ENCODE measurements around the gene THAP7.
A peak's percentile ranks its signal among the peaks of the same experiment; 100 is the strongest.

Gene THAP7

GRCh38 chr22:20989323-20990138 is 12.4 kb downstream of the THAP7 start:
- TF ChIP-seq POLR2A (IDR thresholded peaks at IDR 0.05; ENCODE audit: low read depth, low read length) = no peak
- no peak for DNase-seq (ENCODE audit: insufficient read length, low spot score)
- no peak for FAIRE-seq

GRCh38 chr22:20988573-20989322 is 13.2 kb downstream of the THAP7 start:
- no peak for TF ChIP-seq POLR2A (IDR thresholded peaks at IDR 0.05; ENCODE audit: low read depth, low read length)
- no peak for FAIRE-seq
- no peak for DNase-seq (ENCODE audit: insufficient read length, low spot score)

- FAIRE-seq (no peak), DNase-seq (ENCODE audit: insufficient read length, low spot score) (no peak)
- no peak for TF ChIP-seq POLR2A (IDR thresholded peaks at IDR 0.05; ENCODE audit: low read depth, low read length)
Observed at GRCh38 chr22:20987375-20987774, 14.5 kb downstream of the THAP7 start.

- FAIRE-seq = no peak
- no peak for TF ChIP-seq POLR2A (IDR thresholded peaks at IDR 0.05; ENCODE audit: low read depth, low read length)
Observed at GRCh38 chr22:20986365-20986764, 15.6 kb downstream of the THAP7 start.

GRCh38 chr22:20985720-20986119 is 16.2 kb downstream of the THAP7 start:
- DNase-seq (ENCODE audit: insufficient read length, low spot score) (no peak), FAIRE-seq (no peak)
- no peak for TF ChIP-seq POLR2A (IDR thresholded peaks at IDR 0.05; ENCODE audit: low read depth, low read length)

More at GRCh38 chr22:20986365-20986764, 15.6 kb downstream of the THAP7 start:
- no peak for DNase-seq (ENCODE audit: insufficient read length, low spot score)

GRCh38 chr22:20983081-20983771 is 18.7 kb downstream of the THAP7 start:
- TF ChIP-seq POLR2A (IDR thresholded peaks at IDR 0.05; ENCODE audit: low read depth, low read length) = no peak
- DNase-seq (ENCODE audit: insufficient read length, low spot score) = no peak
- no peak for FAIRE-seq

GRCh38 chr22:20982563-20982882 is 19.4 kb downstream of the THAP7 start:
- DNase-seq (ENCODE audit: insufficient read length, low spot score) (no peak), FAIRE-seq (no peak)
- no peak for TF ChIP-seq POLR2A (IDR thresholded peaks at IDR 0.05; ENCODE audit: low read depth, low read length)

- TF ChIP-seq POLR2A (IDR thresholded peaks at IDR 0.05; ENCODE audit: low read depth, low read length) = peak; percentile 79
- FAIRE-seq (no peak), DNase-seq (ENCODE audit: insufficient read length, low spot score) (peak; percentile 53)
Observed at GRCh38 chr22:20981787-20982562, 19.9 kb downstream of the THAP7 start, which contains the start of gene LZTR1. Gene LZTR1, plus strand, starts transcription at chr22:20982297. Its CDS starts 75 bp downstream, at chr22:20982372.

- no peak for DNase-seq (ENCODE audit: insufficient read length, low spot score)
- FAIRE-seq = no peak
- TF ChIP-seq POLR2A (IDR thresholded peaks at IDR 0.05; ENCODE audit: low read depth, low read length) = no peak
Observed at GRCh38 chr22:20980938-20981722, 20.8 kb downstream of the THAP7 start.

GRCh38 chr22:20980523-20980922 is 21.4 kb downstream of the THAP7 start:
- FAIRE-seq = no peak

GRCh38 chr22:20979940-20980453 is 21.9 kb downstream of the THAP7 start:
- no peak for FAIRE-seq
- no peak for DNase-seq (ENCODE audit: insufficient read length, low spot score)
- TF ChIP-seq POLR2A (IDR thresholded peaks at IDR 0.05; ENCODE audit: low read depth, low read length) = no peak

More at GRCh38 chr22:20980523-20980922, 21.4 kb downstream of the THAP7 start:
- no peak for DNase-seq (ENCODE audit: insufficient read length, low spot score)
- no peak for TF ChIP-seq POLR2A (IDR thresholded peaks at IDR 0.05; ENCODE audit: low read depth, low read length)

- DNase-seq (ENCODE audit: insufficient read length, low spot score) (no peak), FAIRE-seq (no peak)
- TF ChIP-seq POLR2A (IDR thresholded peaks at IDR 0.05; ENCODE audit: low read depth, low read length) = no peak
Observed at GRCh38 chr22:20979243-20979809, 22.6 kb downstream of the THAP7 start.

All from H54 (cell line).